ENCODE results near the gene EXOSC10. TPM values are rescaled to one million over a fixed set of nuclear protein-coding genes. Genes with fewer than 3 reads are reported as not detected.

EXOSC10 gene
- total and polyA plus RNA-seq, 9 of the 15 experiments (the other 6 are each of a cell fraction or from before 2014, with no cell fraction given) = 23.4 to 150 (median 105) TPM

GRCh38 chr1:11044086-11044848 lies 55.4 kb downstream of the EXOSC10 start:
- in situ Hi-C loops (cut with MboI) = no loop called here
- no peaks in the 10 kb centered on the region for H3K9me1 ChIP-seq (ENCODE audit: control insufficient read depth, insufficient read depth, low read length)

More at GRCh38 chr1:11044086-11044848, 55.4 kb downstream of the EXOSC10 start:
- 6% methylated on average over 13 of the region's 16 CpGs for WGBS (ENCODE audit: insufficient coverage, low coverage, missing lambda C conversion rate)
- intact Hi-C loops (cut with micrococcal nuclease) = no loop called here
- ATAC-seq = no peak
- no peaks in the 10 kb centered on the region for H3K79me2 ChIP-seq (ENCODE audit: control insufficient read depth, insufficient read depth, low read length)
- H2AFZ ChIP-seq (ENCODE audit: low read depth, low read length) = no peak overlapping the region
- no peak for DNase-seq (ENCODE audit: extremely low read depth in 1 of 4, low spot score in 3 of 4)
- H3K36me3 ChIP-seq (ENCODE audit: control insufficient read depth, insufficient read depth, low read length) = no peaks in the 10 kb centered on the region
- no TSS peak for BruUV-seq (replicated peaks)
- no peaks in the 10 kb centered on the region for H4K20me1 ChIP-seq (replicated peaks; ENCODE audit: control insufficient read depth, insufficient read depth, low read length)
- FAIRE-seq = no peak
- no peak for TF ChIP-seq ZNF785 (CRISPR knock-in tag; IDR thresholded peaks at IDR 0.05)
- 0 out of 2 replicates have a peak, but pooled peaks have one; percentile 24 for TF ChIP-seq ZNF511 (CRISPR knock-in tag; IDR thresholded peaks at IDR 0.05)
- no peak for TF ChIP-seq TEAD4 (IDR thresholded peaks at IDR 0.05; ENCODE audit: low read length)
- no peak for TF ChIP-seq TEAD4 (CRISPR knock-in tag; IDR thresholded peaks at IDR 0.05; ENCODE audit: borderline replicate concordance)
- TF ChIP-seq POLR2H (tag; IDR thresholded peaks at IDR 0.05; ENCODE audit: low read depth) = no peak
- no peak for TF ChIP-seq RBM17 (IDR thresholded peaks at IDR 0.05; ENCODE audit: borderline replicate concordance, low read depth, low read length)
- TF ChIP-seq CBX1 (IDR thresholded peaks at IDR 0.05; ENCODE audit: low read depth) = no peak
- TF ChIP-seq TFAP4 (CRISPR knock-in tag; IDR thresholded peaks at IDR 0.05; ENCODE audit: borderline replicate concordance) = peak; percentile 15; the same call in 1 of the 2 replicates
- no peak overlapping the region for H3K27ac ChIP-seq (ENCODE audit: extremely low read depth, low read depth, low read length)
- peaks cover 0 to 26% of the 10 kb centered on the region in 2 experiments; a peak in 2 of 5 replicates for H3K4me1 ChIP-seq (replicated peaks in 1 of 2; ENCODE audit: control insufficient read depth in 2 of 2, insufficient read depth in 2 of 2, low read length in 2 of 2)
- H3K9me3 ChIP-seq (replicated peaks; ENCODE audit: control insufficient read depth, insufficient read depth, low read depth, low read length) = no peaks in the 10 kb centered on the region
- H3K9ac ChIP-seq (ENCODE audit: insufficient read depth in 1 of 2, low read depth in 2 of 2, low read length in 2 of 2) = no peak overlapping the region
- peaks cover 0 to 5% of the 10 kb centered on the region in 2 experiments; a peak in 1 of 5 replicates for H3K27me3 ChIP-seq (ENCODE audit: control insufficient read depth in 2 of 2, insufficient read depth in 2 of 2, low read length in 2 of 2)
- H3K4me3 ChIP-seq = no peak overlapping the region
- ChIA-PET POLR2A (interaction anchor here (0.6 kb wide), 1 partner anchor 649 kb away, joined by 3 read pairs; no protein-coding TSS in a partner anchor), CTCF (ENCODE audit: low intra/inter-chr PET ratio) (no interaction called here)
- H3K4me2 ChIP-seq (ENCODE audit: insufficient read depth, low read length) = no peak overlapping the region

Data from K562 (cell line).